ENCODE data around the gene ZMAT2. TPM values are rescaled to one million over a fixed set of nuclear protein-coding genes. Genes with fewer than 3 reads are reported as not detected.

ZMAT2 gene
- polyA plus RNA-seq, 1 donor, result 78.7 TPM

- Histone ChIP-seq H3K27me3 (ENCODE audit: control insufficient read depth, insufficient read depth, low read length) (no peaks in the 10 kb centered on the region), H3K27ac (ENCODE audit: low read length) (no peak within 1 kb of the TSS), H3K4me1 (ENCODE audit: control insufficient read depth, insufficient read depth, low read length) (no peaks in the 10 kb centered on the region), H3K36me3 (ENCODE audit: control insufficient read depth, insufficient read depth, low read length) (peaks cover 73% of the 10 kb centered on the region), H3K9me3 (ENCODE audit: control insufficient read depth, low read depth, low read length) (no peaks in the 10 kb centered on the region), H3K4me3 (ENCODE audit: low read length) (no peak within 1 kb of the TSS)
- no peak for DNase-seq
- WGBS (ENCODE audit: insufficient coverage, low lambda C conversion rate), result no CpG with 5 or more reads among the region's 45 CpGs
Measured at GRCh38 chr5:140673187-140673976, 26.9 kb upstream of the ZMAT2 start, which contains the start of gene DND1. Gene DND1, minus strand, starts transcription at chr5:140673576. Its CDS starts 34 bp downstream, at chr5:140673542.

GRCh38 chr5:140674211-140674610 lies 26.0 kb upstream of the ZMAT2 start:
- H3K27ac ChIP-seq (ENCODE audit: low read length), result no peak overlapping the region
- no peak for DNase-seq
- H3K36me3 ChIP-seq (ENCODE audit: control insufficient read depth, insufficient read depth, low read length), result peaks cover 70% of the 10 kb centered on the region
- H3K4me1 ChIP-seq (ENCODE audit: control insufficient read depth, insufficient read depth, low read length), result no peaks in the 10 kb centered on the region
- H3K9me3 ChIP-seq (ENCODE audit: control insufficient read depth, low read depth, low read length), result no peaks in the 10 kb centered on the region
- H3K4me3 ChIP-seq (ENCODE audit: low read length), result no peak overlapping the region
- no CpG with 5 or more reads among the region's 2 CpGs for WGBS (ENCODE audit: insufficient coverage, low lambda C conversion rate)
- no peaks in the 10 kb centered on the region for H3K27me3 ChIP-seq (ENCODE audit: control insufficient read depth, insufficient read depth, low read length)

GRCh38 chr5:140674629-140675028 lies 25.6 kb upstream of the ZMAT2 start:
- WGBS (ENCODE audit: insufficient coverage, low lambda C conversion rate), result no CpG with 5 or more reads among the region's 4 CpGs
- Histone ChIP-seq H3K36me3 (ENCODE audit: control insufficient read depth, insufficient read depth, low read length) (peaks cover 70% of the 10 kb centered on the region), H3K9me3 (ENCODE audit: control insufficient read depth, low read depth, low read length) (no peaks in the 10 kb centered on the region), H3K27ac (ENCODE audit: low read length) (no peak overlapping the region), H3K27me3 (ENCODE audit: control insufficient read depth, insufficient read depth, low read length) (no peaks in the 10 kb centered on the region), H3K4me3 (ENCODE audit: low read length) (no peak overlapping the region), H3K4me1 (ENCODE audit: control insufficient read depth, insufficient read depth, low read length) (no peaks in the 10 kb centered on the region)
- no peak for DNase-seq

- no CpG with 5 or more reads among the region's 3 CpGs for WGBS (ENCODE audit: insufficient coverage, low lambda C conversion rate)
- H3K4me1 ChIP-seq (ENCODE audit: control insufficient read depth, insufficient read depth, low read length), result no peaks in the 10 kb centered on the region
- no peak overlapping the region for H3K27ac ChIP-seq (ENCODE audit: low read length)
- no peaks in the 10 kb centered on the region for H3K27me3 ChIP-seq (ENCODE audit: control insufficient read depth, insufficient read depth, low read length)
- no peaks in the 10 kb centered on the region for H3K9me3 ChIP-seq (ENCODE audit: control insufficient read depth, low read depth, low read length)
- H3K36me3 ChIP-seq (ENCODE audit: control insufficient read depth, insufficient read depth, low read length), result peaks cover 68% of the 10 kb centered on the region
- H3K4me3 ChIP-seq (ENCODE audit: low read length), result no peak overlapping the region
- no peak for DNase-seq
Measured at GRCh38 chr5:140677947-140678346, 22.3 kb upstream of the ZMAT2 start.

GRCh38 chr5:140678993-140679392 lies 21.3 kb upstream of the ZMAT2 start:
- Histone ChIP-seq H3K4me3 (ENCODE audit: low read length) (no peak overlapping the region), H3K9me3 (ENCODE audit: control insufficient read depth, low read depth, low read length) (no peaks in the 10 kb centered on the region), H3K27me3 (ENCODE audit: control insufficient read depth, insufficient read depth, low read length) (no peaks in the 10 kb centered on the region), H3K27ac (ENCODE audit: low read length) (no peak overlapping the region), H3K36me3 (ENCODE audit: control insufficient read depth, insufficient read depth, low read length) (peaks cover 58% of the 10 kb centered on the region), H3K4me1 (ENCODE audit: control insufficient read depth, insufficient read depth, low read length) (no peaks in the 10 kb centered on the region)
- no CpG with 5 or more reads among the region's 7 CpGs for WGBS (ENCODE audit: insufficient coverage, low lambda C conversion rate)
- no peak for DNase-seq

- no peaks in the 10 kb centered on the region for H3K27me3 ChIP-seq (ENCODE audit: control insufficient read depth, insufficient read depth, low read length)
- DNase-seq, result no peak
- WGBS (ENCODE audit: insufficient coverage, low lambda C conversion rate), result no CpG with 5 or more reads among the region's 8 CpGs
- H3K4me3 ChIP-seq (ENCODE audit: low read length), result peak overlapping the region; percentile 83
- peaks cover 34% of the 10 kb centered on the region for H3K36me3 ChIP-seq (ENCODE audit: control insufficient read depth, insufficient read depth, low read length)
- H3K4me1 ChIP-seq (ENCODE audit: control insufficient read depth, insufficient read depth, low read length), result peaks cover 3% of the 10 kb centered on the region
- H3K9me3 ChIP-seq (ENCODE audit: control insufficient read depth, low read depth, low read length), result no peaks in the 10 kb centered on the region
- peak overlapping the region; percentile 16 for H3K27ac ChIP-seq (ENCODE audit: low read length)
Measured at GRCh38 chr5:140690376-140690932, 9.8 kb upstream of the ZMAT2 start.

GRCh38 chr5:140690941-140691924 lies 9.0 kb upstream of the ZMAT2 start, which contains the start of the genes HARS1 and HARS2:
Gene HARS1, minus strand, starts transcription at chr5:140691370. Its CDS starts 66 bp downstream, at chr5:140691304.
Gene HARS2, plus strand, starts transcription at chr5:140691455. Its CDS starts 194 bp downstream, at chr5:140691649.
- Histone ChIP-seq H3K27me3 (ENCODE audit: control insufficient read depth, insufficient read depth, low read length) (no peaks in the 10 kb centered on the region), H3K9me3 (ENCODE audit: control insufficient read depth, low read depth, low read length) (no peaks in the 10 kb centered on the region), H3K36me3 (ENCODE audit: control insufficient read depth, insufficient read depth, low read length) (peaks cover 42% of the 10 kb centered on the region), H3K4me1 (ENCODE audit: control insufficient read depth, insufficient read depth, low read length) (peaks cover 3% of the 10 kb centered on the region), H3K27ac (ENCODE audit: low read length) (peak within 1 kb of the TSS; percentile 78), H3K4me3 (ENCODE audit: low read length) (peak within 1 kb of the TSS; percentile 83)
- peak; percentile 84 to 94 for DNase-seq
- WGBS (ENCODE audit: insufficient coverage, low lambda C conversion rate), result no CpG with 5 or more reads among the region's 61 CpGs

- no CpG with 5 or more reads among the region's 5 CpGs for WGBS (ENCODE audit: insufficient coverage, low lambda C conversion rate)
- no peaks in the 10 kb centered on the region for H3K27me3 ChIP-seq (ENCODE audit: control insufficient read depth, insufficient read depth, low read length)
- H3K4me1 ChIP-seq (ENCODE audit: control insufficient read depth, insufficient read depth, low read length), result peaks cover 3% of the 10 kb centered on the region
- DNase-seq, result no peak
- H3K36me3 ChIP-seq (ENCODE audit: control insufficient read depth, insufficient read depth, low read length), result peaks cover 63% of the 10 kb centered on the region
- no peak overlapping the region for H3K27ac ChIP-seq (ENCODE audit: low read length)
- no peaks in the 10 kb centered on the region for H3K9me3 ChIP-seq (ENCODE audit: control insufficient read depth, low read depth, low read length)
- no peak overlapping the region for H3K4me3 ChIP-seq (ENCODE audit: low read length)
Measured at GRCh38 chr5:140694276-140694675, 6.0 kb upstream of the ZMAT2 start.

GRCh38 chr5:140696891-140697492 lies 3.3 kb upstream of the ZMAT2 start:
- H3K4me3 ChIP-seq (ENCODE audit: low read length), result no peak overlapping the region
- H3K4me1 ChIP-seq (ENCODE audit: control insufficient read depth, insufficient read depth, low read length), result no peaks in the 10 kb centered on the region
- DNase-seq, result no peak
- no peak overlapping the region for H3K27ac ChIP-seq (ENCODE audit: low read length)
- no CpG with 5 or more reads among the region's 4 CpGs for WGBS (ENCODE audit: insufficient coverage, low lambda C conversion rate)
- no peaks in the 10 kb centered on the region for H3K9me3 ChIP-seq (ENCODE audit: control insufficient read depth, low read depth, low read length)
- H3K36me3 ChIP-seq (ENCODE audit: control insufficient read depth, insufficient read depth, low read length), result peaks cover 65% of the 10 kb centered on the region
- H3K27me3 ChIP-seq (ENCODE audit: control insufficient read depth, insufficient read depth, low read length), result no peaks in the 10 kb centered on the region
